Smooth muscle cell (in vitro differentiated cells): ENCODE data around the gene ITPR3. TPM values are rescaled to one million over a fixed set of nuclear protein-coding genes. Genes with fewer than 3 reads are reported as not detected.

Experiments
- DNase-seq: peaks from one replicate; lab custom pipeline; 2025; ENCODE audit not compliant: unreplicated experiment; lab: John Stamatoyannopoulos, UW
- H2AFZ ChIP-seq: fragments of 200-600 bp; sonication (generic); 2 replicates; pipeline ENCODE4 v1.6.0; 2016; ENCODE audit warnings: antibody characterized with exemption, low read depth, mild to moderate bottlenecking
- H3F3A ChIP-seq: fragments of 200-600 bp; sonication (generic); 2 replicates; pipeline ENCODE4 v1.6.0; 2017; ENCODE audit warnings: antibody characterized with exemption, low read depth
- H3K27ac ChIP-seq: fragments of 200-600 bp; sonication (generic); 2 replicates; pipeline ENCODE4 v1.5.1; 2016; ENCODE audit warnings: low read depth, mild to moderate bottlenecking
- H3K27me3 ChIP-seq: fragments of 200-600 bp; sonication (generic); 2 replicates; pipeline ENCODE4 v1.6.1; 2016; ENCODE audit warnings: low read depth, mild to moderate bottlenecking
- H3K36me3 ChIP-seq: fragments of 200-600 bp; sonication (generic); 2 replicates; pipeline ENCODE4 v1.5.1; 2016; ENCODE audit warnings: low read depth
- H3K4me1 ChIP-seq: fragments of 200-600 bp; sonication (generic); 2 replicates; pipeline ENCODE4 v1.5.1; 2016; ENCODE audit warnings: low read depth
- H3K4me2 ChIP-seq: fragments of 200-600 bp; sonication (generic); 2 replicates; pipeline ENCODE4 v1.6.0; 2016; ENCODE audit warnings: mild to moderate bottlenecking
- H3K4me3 ChIP-seq: fragments of 200-600 bp; sonication (generic); 2 replicates; pipeline ENCODE4 v1.5.1; 2016; ENCODE audit warnings: mild to moderate bottlenecking
- H3K79me2 ChIP-seq: fragments of 200-600 bp; sonication (generic); 2 replicates; pipeline ENCODE4 v1.6.0; 2016; ENCODE audit warnings: low read depth, mild to moderate bottlenecking
- H3K9ac ChIP-seq: fragments of 200-600 bp; sonication (generic); 2 replicates; pipeline ENCODE4 v1.6.0; 2016; ENCODE audit warnings: low read depth
- H3K9me3 ChIP-seq: fragments of 200-600 bp; sonication (generic); replicated peaks from 2 replicates; pipeline ENCODE4 v1.5.1; 2016; ENCODE audit warnings: low read depth
- H4K20me1 ChIP-seq: fragments of 200-600 bp; sonication (generic); 2 replicates; pipeline ENCODE4 v1.6.0; 2016; ENCODE audit warnings: low read depth
- CTCF ChIP-seq: fragments of 200-600 bp; sonication (generic); IDR thresholded peaks from 2 replicates; pipeline ENCODE4 v1.5.1; 2017; ENCODE audit warnings: borderline replicate concordance, mild to moderate bottlenecking, antibody characterized with exemption; ENCODE audit not compliant: insufficient read depth, poor library complexity, severe bottlenecking
- WGBS: methylation state at CpG from one replicate; pipeline ENCODE4 v1.1.7; 2016; ENCODE audit warnings: low lambda C conversion rate; 5-methylcytosine and 5-hydroxymethylcytosine counted together
- polyA plus RNA-seq: library from polyadenylated mRNA; unstranded; fragments of >200 nt; fragmentation: Nextera tagmentation; extraction: Ambion mirVana; gene quantifications from 2 replicates; pipeline ENCODE4 v1.2.1, GENCODE V29; 2016
- total RNA-seq: library from RNA; depleted of rRNA; stranded (reverse); fragments of >200 nt; gene quantifications from 2 replicates; pipeline ENCODE4 v1.2.3, GENCODE V29; 2014

The ITPR3 gene
- total and polyA plus RNA-seq, 2 experiments from 2014 or later, result 2.0 to 7.4 TPM

GRCh38 chr6:33717934-33718455, 96.9 kb downstream of the ITPR3 start:
- no peaks in the 10 kb centered on the region for H3K36me3 ChIP-seq
- no peak overlapping the region for H3K4me2 ChIP-seq
- no peak for TF ChIP-seq CTCF
- no peaks in the 10 kb centered on the region for H3K27me3 ChIP-seq
- no peaks in the 10 kb centered on the region for H3K4me1 ChIP-seq
- no peaks in the 10 kb centered on the region for H3F3A ChIP-seq
- 82% methylated on average over 6 of the region's 6 CpGs for WGBS
- DNase-seq, result no peak
- H3K27ac ChIP-seq, result no peak overlapping the region
- no peaks in the 10 kb centered on the region for H3K9me3 ChIP-seq
- H3K9ac ChIP-seq, result no peak overlapping the region
- H4K20me1 ChIP-seq, result no peaks in the 10 kb centered on the region
- no peak overlapping the region for H3K4me3 ChIP-seq
- no peaks in the 10 kb centered on the region for H3K79me2 ChIP-seq
- no peak overlapping the region for H2AFZ ChIP-seq

GRCh38 chr6:33718713-33719112, 97.6 kb downstream of the ITPR3 start:
- Histone ChIP-seq H3K4me3 (no peak overlapping the region), H2AFZ (no peak overlapping the region), H4K20me1 (no peaks in the 10 kb centered on the region), H3K9ac (no peak overlapping the region), H3K27ac (no peak overlapping the region), H3K79me2 (no peaks in the 10 kb centered on the region), H3K36me3 (no peaks in the 10 kb centered on the region), H3K9me3 (no peaks in the 10 kb centered on the region), H3K27me3 (no peaks in the 10 kb centered on the region), H3K4me2 (no peak overlapping the region), H3K4me1 (no peaks in the 10 kb centered on the region), H3F3A (no peaks in the 10 kb centered on the region)
- WGBS, result 96% methylated on average over 2 of the region's 2 CpGs
- no peak for TF ChIP-seq CTCF
- no peak for DNase-seq

GRCh38 chr6:33719326-33719987, 98.3 kb downstream of the ITPR3 start:
- Histone ChIP-seq H3K4me2 (no peak overlapping the region), H3K79me2 (no peaks in the 10 kb centered on the region), H2AFZ (no peak overlapping the region), H4K20me1 (no peaks in the 10 kb centered on the region), H3K27ac (no peak overlapping the region), H3K4me1 (no peaks in the 10 kb centered on the region), H3K36me3 (no peaks in the 10 kb centered on the region), H3K9me3 (no peaks in the 10 kb centered on the region), H3K4me3 (no peak overlapping the region), H3K9ac (no peak overlapping the region), H3F3A (no peaks in the 10 kb centered on the region), H3K27me3 (no peaks in the 10 kb centered on the region)
- 90% methylated on average over 11 of the region's 11 CpGs for WGBS
- no peak for DNase-seq
- no peak for TF ChIP-seq CTCF

- Histone ChIP-seq H3K27ac (no peak overlapping the region), H3K27me3 (no peaks in the 10 kb centered on the region), H2AFZ (no peak overlapping the region), H4K20me1 (no peaks in the 10 kb centered on the region), H3F3A (no peaks in the 10 kb centered on the region), H3K9ac (no peak overlapping the region), H3K79me2 (no peaks in the 10 kb centered on the region), H3K9me3 (no peaks in the 10 kb centered on the region), H3K4me3 (no peak overlapping the region), H3K4me1 (no peaks in the 10 kb centered on the region), H3K36me3 (no peaks in the 10 kb centered on the region), H3K4me2 (no peak overlapping the region)
- DNase-seq, result no peak
- TF ChIP-seq CTCF, result no peak
- WGBS, result 93% methylated on average over 1 of the region's 1 CpG
Observed at GRCh38 chr6:33720998-33721397, 99.9 kb downstream of the ITPR3 start.
